Brain microvascular endothelial cell (primary cell): ENCODE data around the gene TMEM236.

Experiments
- DNase-seq: peaks from one replicate; pipeline ENCODE4 v3.0.0-alpha.2; 2020
- H3K27ac ChIP-seq: fragments of 250-450 bp; sonication (Bioruptor Pico); 2 replicates; pipeline ENCODE4 v1.5.1; 2020; ENCODE audit warnings: mild to moderate bottlenecking, moderate library complexity
- H3K27me3 ChIP-seq: fragments of 250-450 bp; sonication (Bioruptor Pico); replicated peaks from 2 replicates; pipeline ENCODE4 v1.5.1; 2020; ENCODE audit warnings: mild to moderate bottlenecking
- H3K36me3 ChIP-seq: fragments of 250-450 bp; sonication (Bioruptor Pico); replicated peaks from 2 replicates; pipeline ENCODE4 v1.5.1; 2020; ENCODE audit warnings: mild to moderate bottlenecking
- H3K4me3 ChIP-seq: 2 replicates; pipeline ENCODE4 v1.5.1; 2011; ENCODE audit warnings: low read depth, mild to moderate bottlenecking, control low read depth, low read length, moderate library complexity
- CTCF ChIP-seq: IDR thresholded peaks from 2 replicates; pipeline ENCODE4 v1.5.1; 2011; ENCODE audit warnings: low read depth, mild to moderate bottlenecking, moderate library complexity, low read length, control low read depth, inconsistent platforms; ENCODE audit errors: missing control alignments
- in situ Hi-C: cut with HindIII; loops from 2 replicates; pipeline ENCODE4 v1.10.0; 2017; ENCODE audit warnings: low sequenced_read_pairs, low pct_ligation_motif_present

Gene TMEM236

GRCh38 chr10:17729630-17730029, 22.4 kb upstream of the TMEM236 start:
- no peak overlapping the region for H3K4me3 ChIP-seq
- no peak for DNase-seq
- H3K27ac ChIP-seq: no peak overlapping the region
- H3K36me3 ChIP-seq: no peaks in the 10 kb centered on the region
- no peaks in the 10 kb centered on the region for H3K27me3 ChIP-seq
- no peak for TF ChIP-seq CTCF
- in situ Hi-C loops: no loop called here

- Histone ChIP-seq H3K27me3 (no peaks in the 10 kb centered on the region), H3K27ac (no peak overlapping the region), H3K36me3 (no peaks in the 10 kb centered on the region), H3K4me3 (no peak overlapping the region)
- in situ Hi-C loops: no loop called here
- TF ChIP-seq CTCF: no peak
- no peak for DNase-seq
Observed at GRCh38 chr10:17730667-17731066, 21.3 kb upstream of the TMEM236 start.

- H3K27me3 ChIP-seq: no peaks in the 10 kb centered on the region
- no peak for DNase-seq
- no peak for TF ChIP-seq CTCF
- no peaks in the 10 kb centered on the region for H3K36me3 ChIP-seq
- no peak overlapping the region for H3K27ac ChIP-seq
- in situ Hi-C loops: no loop called here
- no peak overlapping the region for H3K4me3 ChIP-seq
Observed at GRCh38 chr10:17731331-17732020, 20.5 kb upstream of the TMEM236 start.

- H3K27ac ChIP-seq: no peak overlapping the region
- no peaks in the 10 kb centered on the region for H3K36me3 ChIP-seq
- TF ChIP-seq CTCF: no peak
- H3K4me3 ChIP-seq: no peak overlapping the region
- H3K27me3 ChIP-seq: no peaks in the 10 kb centered on the region
- no peak for DNase-seq
- in situ Hi-C loops: no loop called here
Observed at GRCh38 chr10:17733620-17734019, 18.4 kb upstream of the TMEM236 start.

- Histone ChIP-seq H3K27ac (no peak overlapping the region), H3K4me3 (no peak overlapping the region), H3K36me3 (no peaks in the 10 kb centered on the region), H3K27me3 (no peaks in the 10 kb centered on the region)
- no peak for TF ChIP-seq CTCF
- no peak for DNase-seq
- in situ Hi-C loops: no loop called here
Observed at GRCh38 chr10:17734432-17735080, 17.4 kb upstream of the TMEM236 start.
